Right forelimb (tissue), 1 donor: ENCODE results near the gene PTPRM.

Experiments used
- DNase-seq: peaks from one replicate; pipeline ENCODE4 v3.0.0-alpha.2; 2018

The PTPRM gene

GRCh38 chr18:8351161-8351560 is 784.0 kb downstream of the PTPRM start:
- DNase-seq: no peak

GRCh38 chr18:8354304-8354703 is 787.2 kb downstream of the PTPRM start:
- DNase-seq: no peak

- DNase-seq: no peak
Measured at GRCh38 chr18:8356001-8356400, 788.9 kb downstream of the PTPRM start.

- DNase-seq: no peak
Measured at GRCh38 chr18:8357320-8357719, 790.2 kb downstream of the PTPRM start.

GRCh38 chr18:8358033-8358765 is 791.1 kb downstream of the PTPRM start:
- no peak for DNase-seq

GRCh38 chr18:8359076-8359475 is 792.0 kb downstream of the PTPRM start:
- DNase-seq: no peak

GRCh38 chr18:8359481-8359880 is 792.4 kb downstream of the PTPRM start:
- no peak for DNase-seq

- no peak for DNase-seq
Measured at GRCh38 chr18:8361941-8362471, 794.9 kb downstream of the PTPRM start.

- DNase-seq: no peak
Measured at GRCh38 chr18:8362863-8363262, 795.7 kb downstream of the PTPRM start.

- no peak for DNase-seq
Measured at GRCh38 chr18:8364385-8364784, 797.3 kb downstream of the PTPRM start.

GRCh38 chr18:8365006-8365405 is 797.9 kb downstream of the PTPRM start:
- DNase-seq: no peak

GRCh38 chr18:8365528-8365927 is 798.4 kb downstream of the PTPRM start:
- no peak for DNase-seq

GRCh38 chr18:8366070-8366469 is 799.0 kb downstream of the PTPRM start:
- no peak for DNase-seq

- DNase-seq: no peak
Measured at GRCh38 chr18:8366656-8367055, 799.5 kb downstream of the PTPRM start.

- DNase-seq: peak; percentile 65
Measured at GRCh38 chr18:8367217-8367988, 800.3 kb downstream of the PTPRM start.

GRCh38 chr18:8368512-8369217 is 801.5 kb downstream of the PTPRM start:
- DNase-seq: no peak

GRCh38 chr18:8373486-8373885 is 806.4 kb downstream of the PTPRM start:
- no peak for DNase-seq

- no peak for DNase-seq
Measured at GRCh38 chr18:8374676-8375075, 807.6 kb downstream of the PTPRM start.

GRCh38 chr18:8375249-8375648 is 808.1 kb downstream of the PTPRM start:
- DNase-seq: no peak

- DNase-seq: no peak
Measured at GRCh38 chr18:8376113-8376512, 809.0 kb downstream of the PTPRM start.

GRCh38 chr18:8379187-8379941 is 812.2 kb downstream of the PTPRM start:
- no peak for DNase-seq

- DNase-seq: no peak
Measured at GRCh38 chr18:8380006-8380405, 812.9 kb downstream of the PTPRM start.

GRCh38 chr18:8380926-8381325 is 813.8 kb downstream of the PTPRM start:
- no peak for DNase-seq
